Mesenchymal stem cell (in vitro differentiated cells and primary cell): ENCODE results near the gene MSL3.

Experiments used
- DNase-seq: peaks from one replicate; pipeline ENCODE4 v3.0.0-alpha.2; 2013
- H2AFZ ChIP-seq: one replicate; pipeline ENCODE4 v1.6.1; 2013; ENCODE audit warnings: low read depth, mild to moderate bottlenecking, control low read depth, inconsistent platforms, low read length, moderate library complexity
- H2AK5ac ChIP-seq: 2 replicates; pipeline ENCODE4 v1.6.1; 2013; ENCODE audit warnings: low read length, moderate library complexity, mild to moderate bottlenecking, inconsistent platforms; ENCODE audit not compliant: severe bottlenecking
- H2BK120ac ChIP-seq: one replicate; pipeline ENCODE4 v1.6.1; 2013; ENCODE audit warnings: low read depth, mild to moderate bottlenecking, inconsistent platforms, low read length, moderate library complexity
- H2BK12ac ChIP-seq, 2 experiments: one replicate each; pipeline ENCODE4 v1.6.1; 2013; ENCODE audit warnings: inconsistent platforms in 2 of 2, low read length in 2 of 2, mild to moderate bottlenecking in 2 of 2, moderate library complexity in 2 of 2, control low read depth in 1 of 2
- H2BK15ac ChIP-seq: one replicate; pipeline ENCODE4 v1.6.1; 2013; ENCODE audit warnings: mild to moderate bottlenecking, low read depth, inconsistent platforms; ENCODE audit not compliant: poor library complexity, severe bottlenecking
- H2BK5ac ChIP-seq: 2 replicates; pipeline ENCODE4 v1.6.1; 2013; ENCODE audit warnings: low read depth, mild to moderate bottlenecking, low read length, control low read depth, inconsistent platforms; ENCODE audit not compliant: poor library complexity, severe bottlenecking
- H3K14ac ChIP-seq, 2 experiments: one replicate each; pipeline ENCODE4 v1.6.1; 2013; ENCODE audit warnings: inconsistent platforms in 2 of 2, low read length in 2 of 2, control low read depth in 1 of 2, mild to moderate bottlenecking in 1 of 2, moderate library complexity in 1 of 2
- H3K18ac ChIP-seq, 2 experiments: one replicate each; pipeline ENCODE4 v1.6.1; 2013; ENCODE audit warnings: inconsistent platforms in 2 of 2, low read length in 2 of 2, control low read depth in 1 of 2, low read depth in 1 of 2, mild to moderate bottlenecking in 1 of 2
- H3K23ac ChIP-seq, 2 experiments: one replicate each; pipeline ENCODE4 v1.6.1; 2013; ENCODE audit warnings: inconsistent platforms in 2 of 2, low read length in 2 of 2, mild to moderate bottlenecking in 2 of 2, moderate library complexity in 2 of 2, control low read depth in 1 of 2
- H3K27ac ChIP-seq: 2 replicates; pipeline ENCODE4 v1.5.1; 2013; ENCODE audit warnings: mild to moderate bottlenecking, moderate library complexity, low read length, control low read depth, inconsistent platforms; ENCODE audit not compliant: poor library complexity, severe bottlenecking
- H3K27me3 ChIP-seq, 2 experiments: 2 replicates each; pipeline versions ENCODE4 v1.6.1 to v1.7.0; 2013; ENCODE audit warnings: low read length in 2 of 2, mild to moderate bottlenecking in 2 of 2, moderate library complexity in 2 of 2, control low read depth in 1 of 2, inconsistent platforms in 1 of 2; ENCODE audit not compliant: control insufficient read depth in 1 of 2, insufficient read depth in 1 of 2
- H3K36me3 ChIP-seq, 2 experiments: 2 replicates each; pipeline versions ENCODE4 v1.6.1 to v1.7.0; 2013; ENCODE audit warnings: low read length in 2 of 2, control low read depth in 1 of 2, inconsistent platforms in 1 of 2, low read depth in 1 of 2, mild to moderate bottlenecking in 1 of 2; ENCODE audit not compliant: insufficient read depth in 2 of 2, control insufficient read depth in 1 of 2
- H3K4ac ChIP-seq, 2 experiments: one replicate each; pipeline ENCODE4 v1.6.1; 2013; ENCODE audit warnings: inconsistent platforms in 2 of 2, low read length in 2 of 2, mild to moderate bottlenecking in 2 of 2, moderate library complexity in 2 of 2, control low read depth in 1 of 2, low read depth in 1 of 2
- H3K4me1 ChIP-seq: 2 replicates; pipeline ENCODE4 v1.6.1; 2013; ENCODE audit warnings: low read depth, low read length, control low read depth; ENCODE audit not compliant: control insufficient read depth, insufficient read depth
- H3K4me2 ChIP-seq: 2 replicates; pipeline ENCODE4 v1.6.1; 2013; ENCODE audit warnings: low read length, mild to moderate bottlenecking, inconsistent platforms; ENCODE audit not compliant: poor library complexity, severe bottlenecking
- H3K4me3 ChIP-seq, 2 experiments: 2 replicates each; pipeline versions ENCODE4 v1.5.1 to v1.7.0; 2013; ENCODE audit warnings: low read length in 2 of 2, mild to moderate bottlenecking in 2 of 2, control low read depth in 1 of 2, low read depth in 1 of 2; ENCODE audit not compliant: insufficient read depth in 1 of 2
- H3K79me1 ChIP-seq: replicated peaks from 2 replicates; pipeline ENCODE4 v1.6.1; 2013; ENCODE audit warnings: mild to moderate bottlenecking, control low read depth, low read length, inconsistent platforms; ENCODE audit not compliant: poor library complexity, severe bottlenecking
- H3K9ac ChIP-seq: 2 replicates; pipeline ENCODE4 v1.7.0; 2013; ENCODE audit warnings: mild to moderate bottlenecking, low read length, moderate library complexity
- H3K9me3 ChIP-seq: 2 replicates; pipeline ENCODE4 v1.7.0; 2013; ENCODE audit warnings: mild to moderate bottlenecking, low read length; ENCODE audit not compliant: control insufficient read depth
- H4K8ac ChIP-seq: one replicate; pipeline ENCODE4 v1.6.1; 2013; ENCODE audit warnings: inconsistent platforms, mild to moderate bottlenecking, low read length, moderate library complexity
- H4K91ac ChIP-seq: one replicate; pipeline ENCODE4 v1.6.1; 2013; ENCODE audit warnings: mild to moderate bottlenecking, low read length, inconsistent platforms
- WGBS: methylation state at CpG from one replicate; pipeline ENCODE4 v1.1.7; 2013; ENCODE audit warnings: mixed read lengths; 5-methylcytosine and 5-hydroxymethylcytosine counted together

MSL3 gene

GRCh38 chrX:11725631-11726442, 32.2 kb upstream of the MSL3 start:
- no peak overlapping the region for H2BK120ac ChIP-seq
- H3K27me3 ChIP-seq, result no peaks in the 10 kb centered on the region
- H3K18ac ChIP-seq, result no peak overlapping the region
- no peak overlapping the region for H3K23ac ChIP-seq
- no peak overlapping the region for H4K8ac ChIP-seq
- no peak overlapping the region for H3K4ac ChIP-seq
- no peak overlapping the region for H3K4me3 ChIP-seq
- no peaks in the 10 kb centered on the region for H3K9me3 ChIP-seq
- 71% methylated on average over 1 of the region's 8 CpGs for WGBS
- no peak overlapping the region for H3K14ac ChIP-seq
- no peak overlapping the region for H3K9ac ChIP-seq
- H3K79me1 ChIP-seq, result no peaks in the 10 kb centered on the region
- H3K4me2 ChIP-seq, result no peak overlapping the region
- H2AK5ac ChIP-seq, result no peak overlapping the region
- H2BK15ac ChIP-seq, result no peak overlapping the region
- H2BK5ac ChIP-seq, result no peak overlapping the region
- H3K36me3 ChIP-seq, result no peaks in the 10 kb centered on the region
- H3K4me1 ChIP-seq, result no peaks in the 10 kb centered on the region
- H2BK12ac ChIP-seq, result no peak overlapping the region
- no peak for DNase-seq
- no peak overlapping the region for H2AFZ ChIP-seq
- no peak overlapping the region for H3K27ac ChIP-seq
- H4K91ac ChIP-seq, result no peak overlapping the region

DNA sequence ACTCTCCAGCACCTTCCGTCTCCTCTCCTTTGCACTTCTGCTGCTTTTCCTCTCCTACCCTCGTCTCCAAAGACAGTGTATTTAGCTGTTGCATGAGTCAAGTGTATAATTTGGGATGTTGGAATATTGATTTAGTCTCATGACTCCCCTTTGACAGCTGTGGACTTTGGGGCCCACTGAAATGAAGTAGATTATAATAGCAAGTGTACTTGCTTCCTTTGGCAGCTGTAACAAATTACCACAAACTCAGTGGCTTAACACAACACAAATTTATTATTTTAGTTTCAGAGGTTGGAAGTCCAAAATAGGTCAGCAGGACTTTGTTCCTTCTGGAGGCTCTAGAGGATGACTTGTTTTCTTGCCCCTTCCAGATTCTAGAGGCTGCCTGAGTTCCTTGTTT, 29.5 kb upstream of the MSL3 start:
- Histone ChIP-seq H2AFZ (no peak overlapping the region), H4K91ac (no peak overlapping the region), H2BK5ac (no peak overlapping the region), H3K9ac (no peak overlapping the region), H4K8ac (no peak overlapping the region), H3K36me3 (no peaks in the 10 kb centered on the region), H3K4me3 (no peak overlapping the region), H3K14ac (no peak overlapping the region), H3K9me3 (no peaks in the 10 kb centered on the region), H3K27ac (no peak overlapping the region), H3K23ac (no peak overlapping the region), H2AK5ac (no peak overlapping the region), H3K4me2 (no peak overlapping the region), H2BK120ac (no peak overlapping the region), H3K4me1 (no peaks in the 10 kb centered on the region), H2BK15ac (no peak overlapping the region), H3K27me3 (no peaks in the 10 kb centered on the region), H2BK12ac (no peak overlapping the region), H3K79me1 (no peaks in the 10 kb centered on the region), H3K4ac (no peak overlapping the region), H3K18ac (no peak overlapping the region)
- no peak for DNase-seq
- no CpG with 5 or more reads among the region's 2 CpGs for WGBS

GRCh38 chrX:11733614-11734013, 24.4 kb upstream of the MSL3 start:
- Histone ChIP-seq H3K27me3 (peaks cover 0 to 12% of the 10 kb centered on the region in 2 experiments), H4K8ac (no peak overlapping the region), H3K4ac (no peak overlapping the region), H3K27ac (no peak overlapping the region), H3K14ac (no peak overlapping the region), H2AK5ac (no peak overlapping the region), H3K36me3 (no peaks in the 10 kb centered on the region), H2AFZ (no peak overlapping the region), H3K9ac (no peak overlapping the region), H3K4me2 (no peak overlapping the region), H3K23ac (no peak overlapping the region), H4K91ac (no peak overlapping the region), H3K79me1 (no peaks in the 10 kb centered on the region), H2BK12ac (no peak overlapping the region), H3K4me1 (no peaks in the 10 kb centered on the region), H2BK15ac (no peak overlapping the region), H3K9me3 (no peaks in the 10 kb centered on the region), H3K4me3 (no peak overlapping the region), H3K18ac (no peak overlapping the region), H2BK5ac (no peak overlapping the region), H2BK120ac (no peak overlapping the region)
- no peak for DNase-seq
- 88% methylated on average over 1 of the region's 1 CpG for WGBS

DNA sequence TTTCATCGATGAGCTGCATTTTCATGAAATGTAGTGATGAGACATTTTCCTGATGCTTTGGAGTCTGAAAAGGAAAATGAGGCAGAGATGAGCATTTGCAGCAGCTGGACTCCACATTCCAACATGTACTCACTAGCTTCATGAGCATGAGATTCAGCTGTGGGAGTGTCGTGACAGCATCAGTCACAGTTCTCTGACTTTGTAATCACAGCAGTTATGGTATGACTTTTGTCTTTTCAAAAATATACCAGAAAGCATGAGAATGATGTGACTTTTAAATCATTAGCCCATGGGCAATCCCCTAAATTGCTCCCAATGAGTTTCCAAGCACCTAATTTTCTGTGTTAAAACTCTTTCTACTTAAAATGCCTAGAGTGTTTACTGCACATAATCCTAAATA, 18.3 kb upstream of the MSL3 start:
- no peak overlapping the region for H2BK12ac ChIP-seq
- H3K14ac ChIP-seq, result no peak overlapping the region
- H2AK5ac ChIP-seq, result no peak overlapping the region
- H4K91ac ChIP-seq, result no peak overlapping the region
- H2BK120ac ChIP-seq, result no peak overlapping the region
- H3K4me1 ChIP-seq, result no peaks in the 10 kb centered on the region
- DNase-seq, result no peak
- H3K4me3 ChIP-seq, result no peak overlapping the region
- no peak overlapping the region for H4K8ac ChIP-seq
- H3K36me3 ChIP-seq, result no peaks in the 10 kb centered on the region
- no peak overlapping the region for H3K4ac ChIP-seq
- H3K79me1 ChIP-seq, result no peaks in the 10 kb centered on the region
- peaks cover 0 to 8% of the 10 kb centered on the region in 2 experiments for H3K27me3 ChIP-seq
- no peak overlapping the region for H2AFZ ChIP-seq
- H3K23ac ChIP-seq, result no peak overlapping the region
- no peak overlapping the region for H2BK15ac ChIP-seq
- no peak overlapping the region for H2BK5ac ChIP-seq
- H3K4me2 ChIP-seq, result no peak overlapping the region
- no peak overlapping the region for H3K9ac ChIP-seq
- no peak overlapping the region for H3K27ac ChIP-seq
- 100% methylated on average over 1 of the region's 2 CpGs for WGBS
- H3K18ac ChIP-seq, result no peak overlapping the region
- H3K9me3 ChIP-seq, result no peaks in the 10 kb centered on the region
